Right cardiac atrium (tissue), 5 donors: ENCODE results near the gene SLC1A7. TPM values are rescaled to one million over a fixed set of nuclear protein-coding genes. Genes with fewer than 3 reads are reported as not detected.
A peak's percentile ranks its signal among the peaks of the same experiment; 100 is the strongest.
"Not testable (repeated sequence)": the region's sequence is repeated elsewhere in the genome, so short reads cannot be mapped to it uniquely, and the experiment has no call there.

Experiments
- ATAC-seq, 2 donors: fragments of 200-7000 bp; cut with Tn5 transposase; one replicate each; pipeline versions ENCODE4 v1.8.0 to v1.9.1; 2020; ENCODE audit warnings: moderate library complexity in 2 of 2, mild to moderate bottlenecking in 1 of 2
- DNase-seq, 3 donors: peaks; one replicate each; pipeline ENCODE4 v3.0.0-alpha.2; 2020
- H3K27ac ChIP-seq: one replicate; pipeline ENCODE4 v1.5.1; 2013; ENCODE audit warnings: mild to moderate bottlenecking, low read length, control low read depth, moderate library complexity
- H3K27me3 ChIP-seq: one replicate; pipeline ENCODE4 v1.6.1; 2013; ENCODE audit not compliant: control insufficient read depth, insufficient read depth
- H3K4me1 ChIP-seq: one replicate; pipeline ENCODE4 v1.6.1; 2013; ENCODE audit warnings: low read length; ENCODE audit not compliant: control insufficient read depth, insufficient read depth
- H3K4me3 ChIP-seq: one replicate; pipeline ENCODE4 v1.5.1; 2013; ENCODE audit warnings: low read length, control low read depth
- H3K9me3 ChIP-seq: one replicate; pipeline ENCODE4 v1.6.1; 2013; ENCODE audit warnings: low read length; ENCODE audit not compliant: control insufficient read depth
- WGBS: extraction: QIAGEN DNeasy Blood & Tissue Kit; methylation state at CpG from one replicate; pipeline ENCODE4 v1.1.7; 2013; 5-methylcytosine and 5-hydroxymethylcytosine counted together
- intact Hi-C, 4 donors: fragments of 100-400 bp; cut with DNase I; formaldehyde crosslinking; loops; one replicate each; pipeline versions ENCODE4 v1.11.0 to v1.14.0; 2022 to 2023
- long read RNA-seq, 4 donors: library from polyadenylated mRNA; unstranded; transcript quantifications; one replicate each; pipeline ENCODE4 v2.0.0, GENCODE V29; 2020 to 2021
- polyA plus RNA-seq: library from polyadenylated mRNA; stranded (reverse); fragments of 200-250 nt; gene quantifications from one replicate; pipeline ENCODE4 v1.2.3, GENCODE V29; 2013
- total RNA-seq, 4 donors: library from RNA; stranded (reverse); fragmentation: NEBNext Ultra II Directional; extraction: Animal tissue kit (Norgen Biotek cat#: 25700); gene quantifications; one replicate each; pipeline ENCODE4 v1.2.1, GENCODE V29; 2021
- donor health status: healthy with polysubstance abuse.
- donor health status: DM: no; HTN: yes; CAD: no.
- donor health status: DM: no; HTN: no; CAD: no.
- donor health status: DM: no; HTN: yes; CAD: no; lungs with severe emphysema.
- donor health status: DM: yes; HTN: yes; CAD: no.

Gene SLC1A7
- total RNA-seq, result 1 to 10 TPM in 2 of 4 donors, under 1 TPM in 2; 0.71 to 1.8 (median 1.1) TPM
- 0.57 TPM for polyA plus RNA-seq
- long read RNA-seq, donor 1, partial matches to known transcripts, result 3 of 5 reads
- long read RNA-seq, donor 1, other reads (novel, unspliced or antisense), result 1 of 5 reads
- long read RNA-seq, donor 2, partial matches to known transcripts, result 1 of 1 reads
- long read RNA-seq, donor 2, other reads (novel, unspliced or antisense), result 0 of 1 reads
- long read RNA-seq, donor 3, partial matches to known transcripts, result 3 of 4 reads
- long read RNA-seq, donor 3, other reads (novel, unspliced or antisense), result 1 of 4 reads
- long read RNA-seq, donor 4, partial matches to known transcripts, result 0 of 1 reads
- long read RNA-seq, donor 4, other reads (novel, unspliced or antisense), result 1 of 1 reads

DNA sequence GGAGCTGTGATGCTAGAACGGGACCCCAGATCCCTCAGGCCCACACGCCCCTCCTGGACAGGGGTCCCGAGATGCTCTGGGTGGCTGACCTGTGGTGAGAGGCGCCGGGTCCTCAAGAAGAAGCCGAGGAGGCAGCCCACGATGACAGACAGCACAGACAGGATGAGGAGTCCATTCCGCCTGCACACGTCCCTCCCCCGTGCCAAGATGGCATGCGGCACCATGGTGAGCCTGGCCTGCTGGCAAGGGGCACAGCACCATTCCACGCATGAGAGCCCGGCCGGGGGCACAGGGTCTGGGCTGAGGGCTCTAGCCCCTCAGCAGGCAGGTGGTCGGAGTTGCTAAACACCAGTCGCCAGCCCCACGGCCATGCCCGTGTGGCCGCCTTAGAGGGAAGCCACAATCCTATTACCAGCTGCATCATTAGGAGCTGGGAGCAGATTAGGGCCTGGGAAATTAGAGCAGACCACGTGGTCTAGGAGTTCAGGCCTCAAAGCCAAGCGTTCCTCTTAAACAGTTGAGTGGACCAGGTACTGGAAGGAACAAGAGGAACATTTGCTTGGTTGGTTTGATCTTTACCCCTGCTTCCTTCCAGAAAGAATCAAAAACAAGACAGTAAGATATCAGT, at the start of gene SLC1A7:
SLC1A7 (minus strand) TSS at position 413 of the 628 bp plus-strand sequence; CDS start at position 224, 189 bp downstream.
- DNase-seq (no peak), ATAC-seq (no peak)
- H3K27ac ChIP-seq, result no peak within 1 kb of the TSS
- H3K27me3 ChIP-seq, result no peaks in the 10 kb centered on the region
- 92% methylated on average over 21 of the region's 21 CpGs for WGBS
- H3K4me3 ChIP-seq, result no peak within 1 kb of the TSS
- intact Hi-C loops, result no loop called here
- H3K9me3 ChIP-seq, result no peaks in the 10 kb centered on the region
- H3K4me1 ChIP-seq, result peaks cover 9% of the 10 kb centered on the region

GRCh38 chr1:53190210-53190611, 47.8 kb upstream of the SLC1A7 start:
- H3K27ac ChIP-seq, result no peak overlapping the region
- 71% methylated on average over 10 of the region's 10 CpGs for WGBS
- H3K9me3 ChIP-seq, result no peaks in the 10 kb centered on the region
- peaks cover 4% of the 10 kb centered on the region for H3K4me1 ChIP-seq
- DNase-seq, result no peak
- no peak overlapping the region for H3K4me3 ChIP-seq
- no peak for ATAC-seq
- no peaks in the 10 kb centered on the region for H3K27me3 ChIP-seq
- intact Hi-C loops, result no loop called here

- H3K4me1 ChIP-seq, result peaks cover 2% of the 10 kb centered on the region
- WGBS, result 43% methylated on average over 5 of the region's 5 CpGs
- ATAC-seq (no peak), DNase-seq (no peak)
- H3K27ac ChIP-seq, result no peak overlapping the region
- H3K4me3 ChIP-seq, result no peak overlapping the region
- no peaks in the 10 kb centered on the region for H3K9me3 ChIP-seq
- H3K27me3 ChIP-seq, result no peaks in the 10 kb centered on the region
- intact Hi-C loops, result loop anchor here in 1 of 4 donors (10.0 kb wide), 1 partner anchor 284 kb away; no protein-coding TSS in a partner anchor
These were observed 46.6 kb upstream of the SLC1A7 start for GRCh38 chr1:53189061-53189460.

- intact Hi-C loops, result loop anchor here in 1 of 4 donors (10.0 kb wide), 1 partner anchor 283 kb away; no protein-coding TSS in a partner anchor
- H3K4me1 ChIP-seq, result peaks cover 2% of the 10 kb centered on the region
- no peaks in the 10 kb centered on the region for H3K27me3 ChIP-seq
- no peaks in the 10 kb centered on the region for H3K9me3 ChIP-seq
- no peak for DNase-seq
- no peak for ATAC-seq
- H3K27ac ChIP-seq, result no peak overlapping the region
- no peak overlapping the region for H3K4me3 ChIP-seq
- whole genome bisulfite sequencing, result 88% methylated on average over 4 of the region's 4 CpGs
These were observed 45.7 kb upstream of the SLC1A7 start for GRCh38 chr1:53188099-53188498.

- intact Hi-C loops, result loop anchor here in 1 of 4 donors (10.0 kb wide), 1 partner anchor 283 kb away; no protein-coding TSS in a partner anchor
- H3K27me3 ChIP-seq, result no peaks in the 10 kb centered on the region
- H3K4me3 ChIP-seq, result no peak overlapping the region
- H3K4me1 ChIP-seq, result peaks cover 3% of the 10 kb centered on the region
- no peaks in the 10 kb centered on the region for H3K9me3 ChIP-seq
- WGBS, result 82% methylated on average over 1 of the region's 1 CpG
- H3K27ac ChIP-seq, result no peak overlapping the region
- no peak for DNase-seq
- ATAC-seq, result no peak
These were observed 45.0 kb upstream of the SLC1A7 start for GRCh38 chr1:53187401-53187800.

GRCh38 chr1:53186533-53186932, 44.1 kb upstream of the SLC1A7 start:
- Histone ChIP-seq H3K9me3 (no peaks in the 10 kb centered on the region), H3K27ac (no peak overlapping the region), H3K4me1 (peaks cover 6% of the 10 kb centered on the region), H3K4me3 (no peak overlapping the region), H3K27me3 (no peaks in the 10 kb centered on the region)
- intact Hi-C loops, result loop anchor here in 1 of 4 donors (10.0 kb wide), 1 partner anchor 282 kb away; no protein-coding TSS in a partner anchor
- no peak for DNase-seq
- ATAC-seq, result no peak
- WGBS, result 73% methylated on average over 3 of the region's 3 CpGs

DNA sequence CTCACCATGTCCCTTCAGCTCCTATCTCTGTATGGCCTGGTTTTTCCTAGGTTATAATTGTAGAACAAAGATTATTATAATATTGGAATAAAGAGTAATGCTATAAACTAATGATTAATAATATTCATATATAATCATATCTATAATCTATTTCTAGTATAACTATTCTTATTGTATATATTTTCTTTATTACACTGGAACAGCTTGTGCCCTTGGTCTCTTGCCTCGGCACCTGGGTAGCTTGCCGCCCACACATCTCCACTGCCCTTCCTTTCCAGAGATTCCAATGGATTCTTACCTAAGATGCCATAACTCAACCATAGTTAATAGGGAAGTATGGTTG, 43.5 kb upstream of the SLC1A7 start:
- not testable (repeated sequence) for H3K27ac ChIP-seq, DNase-seq, H3K4me3 ChIP-seq, H3K27me3 ChIP-seq, H3K9me3 ChIP-seq, ATAC-seq, H3K4me1 ChIP-seq
- WGBS, result 74% methylated on average over 2 of the region's 2 CpGs
- intact Hi-C loops, result loop anchor here in 1 of 4 donors (10.0 kb wide), 1 partner anchor 281 kb away; no protein-coding TSS in a partner anchor

- WGBS, result 58% methylated on average over 6 of the region's 6 CpGs
- DNase-seq (peak; percentile 62 to 89 (median 79)), ATAC-seq (peak; percentile 48 to 87)
- Histone ChIP-seq H3K9me3 (no peaks in the 10 kb centered on the region), H3K4me3 (no peak overlapping the region), H3K27me3 (no peaks in the 10 kb centered on the region), H3K27ac (no peak overlapping the region), H3K4me1 (peaks cover 6% of the 10 kb centered on the region)
- intact Hi-C loops, result loop anchor here in 1 of 4 donors (10.0 kb wide), 1 partner anchor 279 kb away; no protein-coding TSS in a partner anchor
These were observed 40.9 kb upstream of the SLC1A7 start for GRCh38 chr1:53183095-53183990.

DNA sequence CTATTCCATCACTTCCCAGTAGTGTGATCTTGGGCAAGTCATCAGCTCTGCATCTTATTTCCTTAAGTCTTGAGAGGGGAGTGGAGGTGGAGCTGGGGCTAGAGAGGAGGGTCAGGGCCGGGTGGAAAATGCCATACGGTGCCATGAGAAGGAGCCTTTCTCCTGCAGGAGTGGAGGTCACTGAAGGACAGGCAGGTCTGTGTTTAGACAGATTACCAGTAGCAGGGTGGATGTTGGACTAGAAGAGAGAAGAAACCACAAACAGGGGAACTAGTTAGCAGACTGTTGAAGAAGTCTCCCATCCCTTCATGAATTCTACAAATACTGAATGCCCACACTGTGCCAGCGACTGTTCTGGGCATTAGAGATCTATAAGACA, 40.3 kb upstream of the SLC1A7 start:
- ATAC-seq (peak in 1 of 2 donors; percentile 7), DNase-seq (no peak)
- Histone ChIP-seq H3K4me1 (peaks cover 6% of the 10 kb centered on the region), H3K4me3 (no peak overlapping the region), H3K9me3 (no peaks in the 10 kb centered on the region), H3K27ac (no peak overlapping the region), H3K27me3 (no peaks in the 10 kb centered on the region)
- intact Hi-C loops, result loop anchor here in 1 of 4 donors (10.0 kb wide), 1 partner anchor 278 kb away; no protein-coding TSS in a partner anchor
- 69% methylated on average over 3 of the region's 3 CpGs for WGBS

DNA sequence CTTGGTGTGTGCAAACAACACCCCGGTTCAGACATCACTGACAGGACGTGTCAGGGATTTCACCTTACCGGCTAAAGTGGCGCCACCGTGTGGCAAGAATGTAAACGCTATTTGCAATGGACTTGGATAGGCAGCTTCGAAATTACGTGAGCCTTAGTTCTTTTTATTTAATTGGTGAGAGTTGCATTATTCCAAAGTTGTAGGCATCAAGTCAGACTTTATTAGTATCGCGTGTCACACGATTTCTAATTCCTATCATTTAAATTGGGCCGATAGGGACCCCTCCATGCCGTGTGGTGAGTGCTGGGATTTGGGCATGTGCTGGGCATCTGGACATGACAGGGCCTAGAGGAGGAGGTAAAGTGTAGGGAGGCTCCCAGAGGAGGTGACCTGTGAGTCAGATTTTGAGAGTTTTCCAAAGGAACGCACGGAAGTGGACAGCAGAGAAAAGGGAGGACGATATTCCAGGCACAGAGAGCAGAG, 39.7 kb upstream of the SLC1A7 start:
- WGBS, result 19% methylated on average over 16 of the region's 16 CpGs
- Histone ChIP-seq H3K4me3 (no peak overlapping the region), H3K27me3 (no peaks in the 10 kb centered on the region), H3K4me1 (peaks cover 6% of the 10 kb centered on the region), H3K27ac (no peak overlapping the region), H3K9me3 (no peaks in the 10 kb centered on the region)
- intact Hi-C loops, result loop anchor here in 1 of 4 donors (10.0 kb wide), 1 partner anchor 277 kb away; no protein-coding TSS in a partner anchor
- DNase-seq, result peak; percentile 83 to 94 (median 89)
- peak; percentile 8 to 55 for ATAC-seq
